AG09309 (cell line): Measurements from ENCODE around the gene RAD51B.

ENCODE experiments used
- DNase-seq: peaks from one replicate; pipeline ENCODE4 v3.0.0-alpha.2; 2010; ENCODE audit warnings: low read depth
- H3K4me3 ChIP-seq: 2 replicates; pipeline ENCODE4 v1.5.1; 2011; ENCODE audit warnings: mild to moderate bottlenecking, low read depth, low read length, moderate library complexity; ENCODE audit not compliant: control insufficient read depth
- TF ChIP-seq, protein P1 (sequence below): IDR thresholded peaks from 2 replicates; pipeline ENCODE4 v1.5.1; 2011; ENCODE audit warnings: mild to moderate bottlenecking, low read depth, low read length, inconsistent platforms; ENCODE audit not compliant: insufficient read depth, control insufficient read depth; ENCODE audit errors: missing control alignments

Gene RAD51B

DNA sequence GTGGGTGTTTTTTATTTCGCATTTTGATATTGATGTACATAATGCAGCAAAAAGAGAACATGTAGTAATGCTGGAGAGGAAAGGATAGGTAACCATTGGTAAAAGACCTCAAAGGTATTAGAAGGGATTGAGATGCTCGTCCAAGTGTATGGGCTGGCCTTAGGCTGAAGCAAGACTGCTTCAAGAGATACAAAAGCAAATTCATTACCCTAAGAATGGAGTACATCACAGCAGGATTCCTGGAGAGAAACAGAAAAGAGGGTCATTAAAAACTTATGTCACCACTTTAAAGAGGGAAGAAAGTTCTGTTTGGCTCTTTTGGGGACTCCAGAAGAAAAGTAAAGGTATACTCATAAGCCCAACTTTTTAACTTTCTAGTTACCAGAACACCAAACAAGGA lies 552.8 kb downstream of the RAD51B start:
- H3K4me3 ChIP-seq: no peak overlapping the region
- no peak for DNase-seq
- TF ChIP-seq, protein P1, sequence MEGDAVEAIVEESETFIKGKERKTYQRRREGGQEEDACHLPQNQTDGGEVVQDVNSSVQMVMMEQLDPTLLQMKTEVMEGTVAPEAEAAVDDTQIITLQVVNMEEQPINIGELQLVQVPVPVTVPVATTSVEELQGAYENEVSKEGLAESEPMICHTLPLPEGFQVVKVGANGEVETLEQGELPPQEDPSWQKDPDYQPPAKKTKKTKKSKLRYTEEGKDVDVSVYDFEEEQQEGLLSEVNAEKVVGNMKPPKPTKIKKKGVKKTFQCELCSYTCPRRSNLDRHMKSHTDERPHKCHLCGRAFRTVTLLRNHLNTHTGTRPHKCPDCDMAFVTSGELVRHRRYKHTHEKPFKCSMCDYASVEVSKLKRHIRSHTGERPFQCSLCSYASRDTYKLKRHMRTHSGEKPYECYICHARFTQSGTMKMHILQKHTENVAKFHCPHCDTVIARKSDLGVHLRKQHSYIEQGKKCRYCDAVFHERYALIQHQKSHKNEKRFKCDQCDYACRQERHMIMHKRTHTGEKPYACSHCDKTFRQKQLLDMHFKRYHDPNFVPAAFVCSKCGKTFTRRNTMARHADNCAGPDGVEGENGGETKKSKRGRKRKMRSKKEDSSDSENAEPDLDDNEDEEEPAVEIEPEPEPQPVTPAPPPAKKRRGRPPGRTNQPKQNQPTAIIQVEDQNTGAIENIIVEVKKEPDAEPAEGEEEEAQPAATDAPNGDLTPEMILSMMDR: no peak

DNA sequence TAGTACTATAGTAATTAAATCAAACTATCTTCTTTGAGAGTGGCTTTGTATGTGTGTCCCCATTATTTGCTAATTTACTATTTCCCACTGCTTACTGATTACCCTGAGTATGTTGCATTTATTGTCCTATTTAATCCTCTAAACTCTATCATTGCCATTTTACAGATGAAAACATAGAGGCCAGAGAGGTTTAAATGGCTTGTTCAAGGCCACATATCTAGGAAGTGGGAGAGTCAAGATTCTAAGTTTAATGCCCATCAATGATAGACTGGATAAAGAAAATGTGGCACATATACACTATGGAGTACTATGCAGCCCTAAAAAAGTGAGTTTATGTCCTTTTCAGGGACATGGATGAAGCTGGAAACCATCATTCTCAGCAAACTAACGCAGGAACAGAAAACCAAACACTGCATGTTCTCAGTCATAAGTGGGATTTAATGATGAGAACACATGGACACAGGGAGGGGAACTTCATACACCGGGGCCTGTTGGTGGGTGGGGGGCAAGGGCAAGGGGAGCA lies 553.6 kb downstream of the RAD51B start:
- TF ChIP-seq, protein P1: no peak
- no peak overlapping the region for H3K4me3 ChIP-seq
- DNase-seq: no peak

DNA sequence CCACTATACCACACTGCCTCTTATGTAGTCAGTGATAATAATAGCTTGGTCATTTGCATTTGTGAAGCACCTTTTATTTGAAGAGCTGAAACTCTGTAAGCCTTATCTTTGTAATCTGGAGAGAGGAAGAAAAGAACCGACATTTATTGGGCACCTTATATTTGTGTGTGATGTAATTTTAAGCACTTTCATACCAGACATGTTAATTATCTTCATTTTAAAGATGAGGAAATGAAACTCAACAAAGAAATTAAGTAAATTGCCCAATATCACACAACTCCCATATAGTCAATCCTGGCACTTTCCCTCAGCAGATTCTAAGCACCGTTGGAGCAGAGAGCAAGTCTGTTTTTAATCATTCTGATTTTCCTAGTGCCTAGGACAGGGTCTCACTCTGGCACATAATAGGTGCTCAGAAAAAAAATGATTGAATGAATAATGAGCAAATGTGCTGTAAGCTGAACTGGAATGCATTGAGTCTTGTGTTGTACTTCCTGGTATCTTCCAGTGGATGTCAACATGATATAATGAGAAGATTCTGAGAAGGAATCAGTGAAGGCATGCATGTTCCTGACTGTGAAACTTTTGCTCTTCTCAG lies 554.4 kb downstream of the RAD51B start:
- TF ChIP-seq, protein P1: no peak
- DNase-seq: no peak
- no peak overlapping the region for H3K4me3 ChIP-seq

DNA sequence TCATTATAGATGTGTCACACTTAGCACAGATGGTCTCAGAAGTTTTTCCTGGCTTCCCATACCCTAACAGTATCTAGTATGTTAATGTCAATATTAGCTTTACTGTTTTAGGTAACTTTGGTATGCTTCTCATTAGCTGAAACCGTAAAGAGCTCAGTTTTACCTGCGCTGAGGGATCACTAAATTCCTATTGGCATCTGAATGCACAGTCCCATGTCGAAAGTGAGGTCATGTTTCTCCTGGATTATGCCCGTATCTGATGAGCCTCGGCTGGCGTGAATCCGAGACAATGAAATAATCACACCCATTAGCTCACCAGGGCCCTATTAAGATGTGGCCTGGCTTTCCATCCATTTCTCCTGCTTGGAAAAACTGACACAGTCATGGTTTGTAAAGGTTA lies 555.1 kb downstream of the RAD51B start:
- no peak overlapping the region for H3K4me3 ChIP-seq
- no peak for DNase-seq
- TF ChIP-seq, protein P1: no peak

DNA sequence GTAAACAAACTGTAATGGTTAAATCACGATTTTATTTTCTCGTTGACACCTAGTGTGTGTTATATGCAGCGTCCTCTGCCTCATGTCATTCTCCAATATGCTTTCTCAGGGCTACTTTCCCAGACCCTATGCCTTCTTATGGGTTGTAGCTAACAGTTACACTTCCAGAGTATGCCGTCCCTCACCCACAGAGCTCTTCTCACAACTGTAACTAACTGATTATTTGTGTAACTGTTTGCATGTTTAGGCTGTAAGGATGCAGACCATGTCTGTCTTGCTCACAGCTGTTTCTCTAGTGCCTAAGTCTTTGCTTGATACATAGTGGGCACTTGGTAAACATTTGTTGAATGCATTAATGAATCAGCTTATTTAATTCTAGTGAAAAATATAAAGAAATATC lies 555.8 kb downstream of the RAD51B start:
- TF ChIP-seq, protein P1: no peak
- H3K4me3 ChIP-seq: no peak overlapping the region
- DNase-seq: no peak

DNA sequence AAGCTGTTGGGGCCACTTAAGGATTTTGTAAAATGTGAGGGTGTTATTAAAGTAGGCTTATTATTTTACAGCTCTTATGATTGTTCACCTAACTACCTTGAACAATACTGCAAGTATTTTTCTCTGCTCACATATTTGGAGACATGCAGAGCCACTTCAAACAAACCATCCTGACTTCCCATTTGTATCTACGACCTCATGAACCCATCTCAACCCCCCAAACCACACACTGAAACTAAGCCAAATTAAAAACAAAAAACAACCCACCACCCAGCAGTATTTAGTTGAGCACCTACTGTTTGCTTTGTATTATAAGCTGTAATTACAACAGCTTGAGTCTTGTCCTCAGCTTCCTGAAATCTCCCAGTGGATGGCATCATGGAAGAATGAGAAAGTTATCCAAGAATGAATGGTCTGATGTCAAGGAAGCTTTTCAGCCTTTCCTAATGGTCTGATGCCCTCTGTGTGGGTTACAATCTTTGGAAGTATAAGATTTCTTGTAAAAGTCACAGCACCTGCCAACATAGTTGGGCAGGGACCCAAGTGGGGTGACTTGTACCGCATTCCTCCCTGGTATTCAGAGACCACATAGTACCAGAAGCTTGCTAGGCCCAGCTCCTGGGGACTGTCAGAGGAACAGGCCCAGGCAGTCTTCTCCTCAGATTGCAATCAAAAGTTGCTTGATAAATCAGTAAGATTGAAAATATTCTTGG lies 556.6 kb downstream of the RAD51B start:
- DNase-seq: no peak
- TF ChIP-seq, protein P1: no peak
- H3K4me3 ChIP-seq: no peak overlapping the region
